ENCODE measurements around the gene SPDYA. TPM values are rescaled to one million over a fixed set of nuclear protein-coding genes. Genes with fewer than 3 reads are reported as not detected.
A peak's percentile ranks its signal among the peaks of the same experiment; 100 is the strongest.

Gene SPDYA
- total and polyA plus RNA-seq, 2 of the 13 experiments (the other 11 are each of a cell fraction or from before 2014, with no cell fraction given): 0.32 to 0.75 TPM

- TF ChIP-seq ZNF512 (CRISPR knock-in tag; IDR thresholded peaks at IDR 0.05) (no peak), THAP7 (CRISPR knock-in tag; IDR thresholded peaks at IDR 0.05) (peak; percentile 96), ZNF749 (CRISPR knock-in tag; IDR thresholded peaks at IDR 0.05; ENCODE audit: borderline replicate concordance) (peak; percentile 70; the same call in 1 of the 2 replicates), SP140L (CRISPR knock-in tag; IDR thresholded peaks at IDR 0.05; ENCODE audit: borderline replicate concordance) (no peak), MTF1 (CRISPR knock-in tag; IDR thresholded peaks at IDR 0.05) (no peak), ZBTB10 (CRISPR knock-in tag; IDR thresholded peaks at IDR 0.05; ENCODE audit: borderline replicate concordance) (0 out of 2 replicates have a peak, but pooled peaks have one; percentile 7), ZSCAN5A (CRISPR knock-in tag; IDR thresholded peaks at IDR 0.05; ENCODE audit: borderline replicate concordance) (peak; percentile 92; the same call in 1 of the 2 replicates), ZNF44 (CRISPR knock-in tag; IDR thresholded peaks at IDR 0.05) (peak; percentile 90), ZNF691 (CRISPR knock-in tag; IDR thresholded peaks at IDR 0.05; ENCODE audit: borderline replicate concordance, low read depth) (0 out of 2 replicates have a peak, but pooled peaks have one; percentile 22), ARNTL (CRISPR knock-in tag; IDR thresholded peaks at IDR 0.05) (peak; percentile 90), ZNF468 (CRISPR knock-in tag; IDR thresholded peaks at IDR 0.05) (peak; percentile 85; the same call in 1 of the 2 replicates), RERE (CRISPR knock-in tag; IDR thresholded peaks at IDR 0.05; ENCODE audit: low read depth) (peak; percentile 57; the same call in 1 of the 2 replicates), GATA4 (IDR thresholded peaks at IDR 0.05; ENCODE audit: borderline replicate concordance, low read depth) (no peak), ZMYM2 (CRISPR knock-in tag; IDR thresholded peaks at IDR 0.05) (no peak), MAFG (CRISPR knock-in tag; IDR thresholded peaks at IDR 0.05) (no peak)
Observed at GRCh38 chr2:28894470-28895188, 84.0 kb downstream of the SPDYA start, which contains the start of gene WDR43 (continued).

All from HepG2 (cell line).